ENCODE data around the gene STAM2. TPM values are rescaled to one million over a fixed set of nuclear protein-coding genes. Genes with fewer than 3 reads are reported as not detected.
"Not testable (repeated sequence)": the region's sequence is repeated elsewhere in the genome, so short reads cannot be mapped to it uniquely, and the experiment has no call there.

The STAM2 gene
- total RNA-seq, 1 experiment from 2014 or later: 14.2 TPM

DNA sequence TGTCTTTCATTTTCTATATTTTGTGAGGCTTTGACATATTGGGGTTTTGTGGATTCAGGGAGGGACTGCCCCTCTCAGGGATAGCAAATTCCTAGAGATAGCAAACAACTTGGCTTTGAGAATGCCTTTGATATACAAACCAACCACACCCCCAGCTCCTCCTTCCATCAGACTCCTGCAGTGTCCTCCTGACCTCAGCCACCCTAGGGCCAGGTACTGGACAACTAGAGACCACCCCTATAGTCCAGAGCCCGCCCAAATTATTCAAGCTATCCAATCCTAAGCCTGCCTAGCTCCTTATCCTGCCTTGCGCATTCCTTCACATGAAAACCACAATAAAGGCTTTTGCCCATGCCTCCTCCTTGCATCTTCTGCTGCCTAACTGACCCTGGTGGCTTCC, 22.9 kb upstream of the STAM2 start:
- H2BK20ac ChIP-seq (ENCODE audit: low read depth, low read length, poor library complexity, severe bottlenecking): peak overlapping the region; percentile 45
- no peaks in the 10 kb centered on the region for H4K20me1 ChIP-seq (ENCODE audit: control insufficient read depth, insufficient read depth, insufficient read length)
- H4K5ac ChIP-seq (ENCODE audit: insufficient read length, low read depth, low read length): no peak overlapping the region
- no peaks in the 10 kb centered on the region for H3K36me3 Mint-ChIP-seq (ENCODE audit: insufficient read depth in 1 of 3, low read depth in 3 of 3)
- H3K23me2 ChIP-seq (ENCODE audit: insufficient read length, low read depth, low read length, poor library complexity, severe bottlenecking): no peaks in the 10 kb centered on the region
- no peaks in the 10 kb centered on the region for H3K27me3 ChIP-seq (ENCODE audit: insufficient read depth, low read length)
- no peak overlapping the region for H3K27ac Mint-ChIP-seq
- H3K18ac ChIP-seq (ENCODE audit: insufficient read length, low read depth, low read length): no peak overlapping the region
- no peaks in the 10 kb centered on the region; the same call in 1 of the 2 replicates for H3K4me1 ChIP-seq (ENCODE audit: insufficient read depth, low read length)
- H3K9me3 Mint-ChIP-seq: peaks cover 3 to 4% of the 10 kb centered on the region in 2 experiments; a peak in 1 of 5 replicates
- H2BK12ac ChIP-seq (ENCODE audit: insufficient read length, low read depth, low read length): no peak overlapping the region
- no peak overlapping the region for H3K4me3 Mint-ChIP-seq
- H3K4ac ChIP-seq (ENCODE audit: low read depth, low read length): no peak overlapping the region
- H4K91ac ChIP-seq (ENCODE audit: insufficient read length, low read depth, low read length): no peak overlapping the region
- H3K14ac ChIP-seq (ENCODE audit: insufficient read depth, low read length): no peak overlapping the region
- H2BK120ac ChIP-seq (ENCODE audit: low read depth, low read length, poor library complexity, severe bottlenecking): no peak overlapping the region
- H3K56ac ChIP-seq (ENCODE audit: insufficient read length, low read depth, low read length): no peak overlapping the region
- WGBS (ENCODE audit: extremely low coverage, insufficient read length, low lambda C conversion rate): no CpG with 5 or more reads among the region's 2 CpGs
- H3K4me1 Mint-ChIP-seq: peaks cover 7 to 8% of the 10 kb centered on the region in 2 experiments
- H3K79me2 ChIP-seq (ENCODE audit: insufficient read depth, low read length): no peaks in the 10 kb centered on the region
- no peak overlapping the region for H3K4me2 ChIP-seq (ENCODE audit: insufficient read depth, insufficient read length, low read length)
- TF ChIP-seq, protein P1, sequence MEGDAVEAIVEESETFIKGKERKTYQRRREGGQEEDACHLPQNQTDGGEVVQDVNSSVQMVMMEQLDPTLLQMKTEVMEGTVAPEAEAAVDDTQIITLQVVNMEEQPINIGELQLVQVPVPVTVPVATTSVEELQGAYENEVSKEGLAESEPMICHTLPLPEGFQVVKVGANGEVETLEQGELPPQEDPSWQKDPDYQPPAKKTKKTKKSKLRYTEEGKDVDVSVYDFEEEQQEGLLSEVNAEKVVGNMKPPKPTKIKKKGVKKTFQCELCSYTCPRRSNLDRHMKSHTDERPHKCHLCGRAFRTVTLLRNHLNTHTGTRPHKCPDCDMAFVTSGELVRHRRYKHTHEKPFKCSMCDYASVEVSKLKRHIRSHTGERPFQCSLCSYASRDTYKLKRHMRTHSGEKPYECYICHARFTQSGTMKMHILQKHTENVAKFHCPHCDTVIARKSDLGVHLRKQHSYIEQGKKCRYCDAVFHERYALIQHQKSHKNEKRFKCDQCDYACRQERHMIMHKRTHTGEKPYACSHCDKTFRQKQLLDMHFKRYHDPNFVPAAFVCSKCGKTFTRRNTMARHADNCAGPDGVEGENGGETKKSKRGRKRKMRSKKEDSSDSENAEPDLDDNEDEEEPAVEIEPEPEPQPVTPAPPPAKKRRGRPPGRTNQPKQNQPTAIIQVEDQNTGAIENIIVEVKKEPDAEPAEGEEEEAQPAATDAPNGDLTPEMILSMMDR (conservative IDR thresholded peaks at IDR 0.05): no peak
- no peak overlapping the region for H3K23ac ChIP-seq (ENCODE audit: insufficient read length, low read depth, low read length)
- no peak overlapping the region for H3K9ac ChIP-seq (ENCODE audit: extremely low read depth, insufficient read length, low read length)
- H3K27ac ChIP-seq (ENCODE audit: insufficient read length, low read depth, low read length): peak overlapping the region; percentile 39
- DNase-seq: peak; percentile 27
- H2AK5ac ChIP-seq (ENCODE audit: insufficient read length, low read length): no peak overlapping the region
- no peak overlapping the region for H2AFZ ChIP-seq (ENCODE audit: low read length)
- H3K79me1 ChIP-seq (ENCODE audit: insufficient read depth, low read depth, low read length, poor library complexity, severe bottlenecking): no peaks in the 10 kb centered on the region
- H2BK5ac ChIP-seq (ENCODE audit: insufficient read length, low read length): no peak overlapping the region
- H2BK15ac ChIP-seq (ENCODE audit: low read depth, low read length): no peak overlapping the region
- no peak overlapping the region for H3T11ph ChIP-seq (ENCODE audit: low read length)
- peaks cover under 1% of the 10 kb centered on the region; the same call in 1 of the 2 replicates for H3K27me3 Mint-ChIP-seq (ENCODE audit: low read depth)
- no peaks in the 10 kb centered on the region for H3K9me3 ChIP-seq (ENCODE audit: control insufficient read depth, low read depth, low read length)
- H4K8ac ChIP-seq (replicated peaks; ENCODE audit: insufficient read length, low read depth, low read length): no peak overlapping the region

DNA sequence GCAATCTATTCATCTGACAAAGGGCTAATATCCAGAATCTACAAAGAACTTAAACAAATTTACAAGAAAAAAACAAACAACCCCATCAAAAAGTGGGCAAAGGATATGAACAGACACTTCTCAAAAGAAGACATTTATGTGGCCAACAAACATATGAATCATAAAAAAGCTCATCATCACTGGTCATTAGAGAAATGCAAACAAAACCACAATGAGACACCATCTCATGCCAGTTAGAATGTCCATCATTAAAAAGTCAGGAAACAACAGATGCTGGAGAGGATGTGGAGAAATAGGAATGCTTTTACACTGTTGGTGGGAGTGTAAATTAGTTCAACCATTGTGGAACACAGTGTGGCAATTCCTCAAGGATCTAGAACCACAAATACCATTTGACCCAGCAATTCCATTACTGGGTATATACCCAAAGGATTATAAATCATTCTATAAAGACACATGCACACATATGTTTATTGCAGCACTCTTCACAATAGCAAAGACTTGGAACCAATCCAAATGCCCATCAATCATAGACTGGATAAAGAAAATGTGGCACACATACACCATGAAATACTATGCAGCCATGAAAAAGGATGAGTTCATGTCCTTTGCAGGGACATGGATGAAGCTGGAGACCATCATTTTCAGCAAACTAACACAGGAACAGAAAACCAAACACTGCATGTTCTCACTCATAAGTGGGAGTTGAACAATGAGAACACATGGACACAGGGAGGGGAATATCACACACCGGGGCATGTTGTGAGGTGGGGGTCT, 22.1 kb upstream of the STAM2 start:
- not testable (repeated sequence) for H3K9ac ChIP-seq (ENCODE audit: extremely low read depth, insufficient read length, low read length); DNase-seq; H3K27ac Mint-ChIP-seq; H3K4me3 Mint-ChIP-seq; H4K5ac ChIP-seq (ENCODE audit: insufficient read length, low read depth, low read length); H3K18ac ChIP-seq (ENCODE audit: insufficient read length, low read depth, low read length); H3K56ac ChIP-seq (ENCODE audit: insufficient read length, low read depth, low read length); H3K9me3 Mint-ChIP-seq; H3K27ac ChIP-seq (ENCODE audit: insufficient read length, low read depth, low read length); H3K4ac ChIP-seq (ENCODE audit: low read depth, low read length); H3K23me2 ChIP-seq (ENCODE audit: insufficient read length, low read depth, low read length, poor library complexity, severe bottlenecking); H3K79me2 ChIP-seq (ENCODE audit: insufficient read depth, low read length); H2BK5ac ChIP-seq (ENCODE audit: insufficient read length, low read length); H3K4me2 ChIP-seq (ENCODE audit: insufficient read depth, insufficient read length, low read length); H2BK12ac ChIP-seq (ENCODE audit: insufficient read length, low read depth, low read length); H2AK5ac ChIP-seq (ENCODE audit: insufficient read length, low read length); H4K8ac ChIP-seq (replicated peaks; ENCODE audit: insufficient read length, low read depth, low read length); H2BK15ac ChIP-seq (ENCODE audit: low read depth, low read length); H3K14ac ChIP-seq (ENCODE audit: insufficient read depth, low read length); H3K4me1 Mint-ChIP-seq; H2BK20ac ChIP-seq (ENCODE audit: low read depth, low read length, poor library complexity, severe bottlenecking); H3K79me1 ChIP-seq (ENCODE audit: insufficient read depth, low read depth, low read length, poor library complexity, severe bottlenecking); H3K4me1 ChIP-seq (ENCODE audit: insufficient read depth, low read length); H3K23ac ChIP-seq (ENCODE audit: insufficient read length, low read depth, low read length); H2BK120ac ChIP-seq (ENCODE audit: low read depth, low read length, poor library complexity, severe bottlenecking); H2AFZ ChIP-seq (ENCODE audit: low read length); H3K9me3 ChIP-seq (ENCODE audit: control insufficient read depth, low read depth, low read length); H4K20me1 ChIP-seq (ENCODE audit: control insufficient read depth, insufficient read depth, insufficient read length); H3K27me3 Mint-ChIP-seq (ENCODE audit: low read depth); H3T11ph ChIP-seq (ENCODE audit: low read length); H3K27me3 ChIP-seq (ENCODE audit: insufficient read depth, low read length); H3K36me3 Mint-ChIP-seq (ENCODE audit: insufficient read depth in 1 of 3, low read depth in 3 of 3); H4K91ac ChIP-seq (ENCODE audit: insufficient read length, low read depth, low read length)
- WGBS (ENCODE audit: extremely low coverage, insufficient read length, low lambda C conversion rate): no CpG with 5 or more reads among the region's 1 CpG

All from H9 (cell line).